Lower lobe of right lung (tissue), 2 donors: Measurements from ENCODE around the gene YIF1B. TPM values are rescaled to one million over a fixed set of nuclear protein-coding genes. Genes with fewer than 3 reads are reported as not detected.

Source experiments
- ATAC-seq, 2 donors: fragments of 200-7000 bp; cut with Tn5 transposase; one replicate each; pipeline ENCODE4 v1.9.1; 2020 to 2022; ENCODE audit warnings: mild to moderate bottlenecking in 2 of 2, moderate library complexity in 2 of 2
- DNase-seq: peaks from one replicate; pipeline ENCODE4 v3.0.0-alpha.2; 2020
- H3K27ac ChIP-seq: fragments of 200-600 bp; one replicate; pipeline ENCODE4 v1.8.0; 2022
- H3K27me3 ChIP-seq: fragments of 200-600 bp; one replicate; pipeline ENCODE4 v1.8.0; 2022; ENCODE audit warnings: low read depth
- H3K36me3 ChIP-seq: fragments of 200-600 bp; one replicate; pipeline ENCODE4 v1.8.0; 2022; ENCODE audit warnings: mild to moderate bottlenecking
- H3K4me1 ChIP-seq: fragments of 200-600 bp; one replicate; pipeline ENCODE4 v1.8.0; 2022
- H3K4me3 ChIP-seq: fragments of 200-600 bp; one replicate; pipeline ENCODE4 v1.8.0; 2022; ENCODE audit warnings: mild to moderate bottlenecking
- H3K9me3 ChIP-seq: fragments of 200-600 bp; one replicate; pipeline ENCODE4 v1.8.0; 2022
- CTCF ChIP-seq: fragments of 200-600 bp; IDR thresholded peaks from one replicate; pipeline ENCODE4 v1.8.0; 2022; ENCODE audit warnings: antibody characterized with exemption, mild to moderate bottlenecking
- intact Hi-C: fragments of 100-400 bp; cut with DNase I; formaldehyde crosslinking; loops from one replicate; pipeline ENCODE4 v1.11.0; 2022
- total RNA-seq: library from RNA; stranded (reverse); fragmentation: NEBNext Ultra II Directional; extraction: Animal tissue kit (Norgen Biotek cat#: 25700); gene quantifications from one replicate; pipeline ENCODE4 v1.2.1, GENCODE V29; 2021
- donor health status: DM: no; HTN: yes; CAD: no; lungs with severe emphysema.

Gene YIF1B
- total RNA-seq, 1 donor from 2014 or later = 38.9 TPM

GRCh38 chr19:38337360-38337653 is 21.6 kb upstream of the YIF1B start:
- TF ChIP-seq CTCF = no peak
- DNase-seq (no peak), ATAC-seq (peak in 1 of 2 donors; percentile 30)
- Histone ChIP-seq H3K27ac (peak overlapping the region; percentile 82), H3K4me1 (peaks cover 20% of the 10 kb centered on the region), H3K27me3 (no peaks in the 10 kb centered on the region), H3K36me3 (peaks cover 4% of the 10 kb centered on the region), H3K9me3 (no peaks in the 10 kb centered on the region), H3K4me3 (peak overlapping the region; percentile 65)
- intact Hi-C loops = no loop called here

- Histone ChIP-seq H3K9me3 (no peaks in the 10 kb centered on the region), H3K4me3 (peak overlapping the region; percentile 65), H3K36me3 (peaks cover 4% of the 10 kb centered on the region), H3K4me1 (peaks cover 20% of the 10 kb centered on the region), H3K27ac (peak overlapping the region; percentile 82), H3K27me3 (no peaks in the 10 kb centered on the region)
- DNase-seq = peak; percentile 99
- intact Hi-C loops = no loop called here
- ATAC-seq = peak; percentile 90 to 93
- TF ChIP-seq CTCF = no peak
Observed at GRCh38 chr19:38336638-38337359, 21.1 kb upstream of the YIF1B start.

- ATAC-seq = peak; percentile 93
- intact Hi-C loops = no loop called here
- no peak for TF ChIP-seq CTCF
Observed at GRCh38 chr19:38335949-38336637, 20.3 kb upstream of the YIF1B start.

GRCh38 chr19:38333245-38333644 is 17.5 kb upstream of the YIF1B start:
- H3K27ac ChIP-seq = no peak overlapping the region
- ATAC-seq = no peak

More at GRCh38 chr19:38335949-38336637, 20.3 kb upstream of the YIF1B start:
- Histone ChIP-seq H3K27ac (peak overlapping the region; percentile 82), H3K4me3 (peak overlapping the region; percentile 65), H3K9me3 (no peaks in the 10 kb centered on the region), H3K36me3 (peaks cover 4% of the 10 kb centered on the region), H3K27me3 (no peaks in the 10 kb centered on the region), H3K4me1 (peaks cover 20% of the 10 kb centered on the region)
- DNase-seq = peak; percentile 98

GRCh38 chr19:38331728-38332127 is 16.0 kb upstream of the YIF1B start:
- peaks cover 5% of the 10 kb centered on the region for H3K4me1 ChIP-seq
- DNase-seq (no peak), ATAC-seq (no peak)
- intact Hi-C loops = no loop called here
- no peaks in the 10 kb centered on the region for H3K9me3 ChIP-seq
- H3K36me3 ChIP-seq = peaks cover 20% of the 10 kb centered on the region
- no peak for TF ChIP-seq CTCF
- no peak overlapping the region for H3K27ac ChIP-seq
- no peaks in the 10 kb centered on the region for H3K27me3 ChIP-seq
- no peak overlapping the region for H3K4me3 ChIP-seq

More at GRCh38 chr19:38333245-38333644, 17.5 kb upstream of the YIF1B start:
- Histone ChIP-seq H3K4me1 (peaks cover 14% of the 10 kb centered on the region), H3K4me3 (no peak overlapping the region), H3K27me3 (no peaks in the 10 kb centered on the region), H3K36me3 (peaks cover 5% of the 10 kb centered on the region), H3K9me3 (no peaks in the 10 kb centered on the region)
- intact Hi-C loops = no loop called here
- no peak for DNase-seq
- no peak for TF ChIP-seq CTCF
